Tibial nerve (tissue), 4 donors: ENCODE results near the gene DNAH14.
"Not testable (repeated sequence)": the region's sequence is repeated elsewhere in the genome, so short reads cannot be mapped to it uniquely, and the experiment has no call there.

ENCODE experiments used
- CTCF ChIP-seq, 5 experiments: fragments of 200-600 bp in 3 of 5; fragments of 450-650 bp in 2 of 5; sonication (generic) in 3 of 5; IDR thresholded peaks; one replicate each; pipeline ENCODE4 v1.5.1; 2016 to 2019; ENCODE audit warnings: antibody characterized with exemption in 5 of 5, mild to moderate bottlenecking in 3 of 5, moderate library complexity in 2 of 5
- EP300 ChIP-seq, 2 donors: sonication (generic); formaldehyde crosslinking; IDR thresholded peaks; one replicate each; pipeline ENCODE4 v1.6.1; 2017; ENCODE audit warnings: antibody characterized with exemption in 2 of 2, mild to moderate bottlenecking in 1 of 2
- POLR2A ChIP-seq, 2 donors: fragments of 450-650 bp; IDR thresholded peaks; one replicate each; pipeline ENCODE4 v1.6.1; 2017; ENCODE audit warnings: antibody characterized with exemption in 2 of 2, mild to moderate bottlenecking in 2 of 2, moderate library complexity in 2 of 2

GRCh38 chr1:224885376-224885775 lies 44.1 kb upstream of the DNAH14 start:
- not testable (repeated sequence) for TF ChIP-seq CTCF, POLR2A, EP300 (IDR thresholded peaks at IDR 0.05)
